HG02870 (cell line): Measurements from ENCODE around the gene GPR161.
A peak's percentile ranks its signal among the peaks of the same experiment; 100 is the strongest.
"Not testable (repeated sequence)": the region's sequence is repeated elsewhere in the genome, so short reads cannot be mapped to it uniquely, and the experiment has no call there.

Experiments used
- ATAC-seq: cut with Tn5 transposase; IDR thresholded peaks from one replicate; pipeline ENCODE4 v1.9.1; 2021; ENCODE audit warnings: mild to moderate bottlenecking, moderate library complexity; ENCODE audit not compliant: unreplicated experiment

Gene GPR161

GRCh38 chr1:168089326-168089978, 47.3 kb downstream of the GPR161 start:
- no peak for ATAC-seq

DNA sequence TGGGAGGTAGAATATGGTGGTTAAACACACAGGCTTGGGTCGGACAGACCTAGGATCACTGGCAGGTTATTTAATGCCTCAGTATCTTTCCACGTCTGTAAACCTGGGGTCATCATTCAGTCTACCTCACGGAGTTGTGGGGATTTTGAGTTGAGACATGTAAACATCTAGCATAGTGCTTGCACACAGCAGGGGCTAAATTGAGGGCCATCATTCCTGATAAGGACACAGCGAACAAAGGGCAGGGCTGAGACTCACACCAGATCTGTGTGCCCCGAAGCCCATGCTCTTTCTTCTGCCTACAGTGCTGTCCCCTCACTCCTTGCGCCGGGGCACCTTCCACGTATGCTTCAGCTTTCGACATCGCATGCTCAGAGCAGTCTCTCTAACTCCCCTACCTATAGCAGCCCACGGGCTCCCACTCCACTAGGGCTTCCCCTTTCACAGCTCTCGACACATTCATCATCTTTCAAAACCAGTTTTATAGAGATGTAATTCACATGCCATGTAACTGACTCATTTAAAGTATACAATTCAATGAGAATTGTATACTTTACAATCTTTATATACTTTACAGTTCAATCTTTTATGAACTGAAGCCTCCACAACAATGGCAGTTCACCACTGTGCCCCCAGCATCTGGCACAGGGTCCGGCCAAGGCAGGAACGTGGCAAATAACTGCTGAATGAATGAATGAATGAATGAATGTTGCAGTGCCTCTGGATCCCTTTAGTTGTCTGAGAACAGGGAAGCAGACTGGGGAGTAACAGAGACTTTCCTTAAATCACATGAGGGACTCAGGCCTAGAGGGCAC, 48.0 kb downstream of the GPR161 start:
- ATAC-seq = no peak

- no peak for ATAC-seq
Observed at GRCh38 chr1:168087696-168088095, 49.0 kb downstream of the GPR161 start.

GRCh38 chr1:168086438-168086837, 50.3 kb downstream of the GPR161 start:
- no peak for ATAC-seq

DNA sequence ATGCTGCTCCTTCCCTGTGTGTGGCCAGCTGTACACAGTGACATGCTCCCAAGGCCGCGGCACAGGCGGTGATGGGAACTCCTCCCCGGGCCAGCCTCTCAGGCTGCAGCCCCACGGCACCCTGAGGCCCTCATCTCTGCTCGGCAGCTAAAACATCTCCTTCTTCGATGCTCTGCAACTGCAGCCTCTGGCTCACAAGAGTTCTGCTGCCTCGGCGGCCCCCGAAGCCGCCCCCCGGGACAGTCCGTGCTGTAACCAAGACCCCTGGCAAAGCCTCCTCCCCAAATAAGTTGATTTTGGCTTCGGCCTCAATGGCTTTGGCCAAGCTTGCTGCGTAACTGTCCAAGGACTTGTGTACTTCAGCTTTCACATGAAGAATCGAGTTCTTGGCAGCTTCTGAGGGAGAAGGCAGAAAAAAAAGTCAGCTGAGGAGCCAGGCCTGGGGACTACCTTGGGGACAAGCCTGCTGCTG, 51.3 kb downstream of the GPR161 start:
- no peak for ATAC-seq

GRCh38 chr1:168084396-168085231, 52.1 kb downstream of the GPR161 start:
- no peak for ATAC-seq

DNA sequence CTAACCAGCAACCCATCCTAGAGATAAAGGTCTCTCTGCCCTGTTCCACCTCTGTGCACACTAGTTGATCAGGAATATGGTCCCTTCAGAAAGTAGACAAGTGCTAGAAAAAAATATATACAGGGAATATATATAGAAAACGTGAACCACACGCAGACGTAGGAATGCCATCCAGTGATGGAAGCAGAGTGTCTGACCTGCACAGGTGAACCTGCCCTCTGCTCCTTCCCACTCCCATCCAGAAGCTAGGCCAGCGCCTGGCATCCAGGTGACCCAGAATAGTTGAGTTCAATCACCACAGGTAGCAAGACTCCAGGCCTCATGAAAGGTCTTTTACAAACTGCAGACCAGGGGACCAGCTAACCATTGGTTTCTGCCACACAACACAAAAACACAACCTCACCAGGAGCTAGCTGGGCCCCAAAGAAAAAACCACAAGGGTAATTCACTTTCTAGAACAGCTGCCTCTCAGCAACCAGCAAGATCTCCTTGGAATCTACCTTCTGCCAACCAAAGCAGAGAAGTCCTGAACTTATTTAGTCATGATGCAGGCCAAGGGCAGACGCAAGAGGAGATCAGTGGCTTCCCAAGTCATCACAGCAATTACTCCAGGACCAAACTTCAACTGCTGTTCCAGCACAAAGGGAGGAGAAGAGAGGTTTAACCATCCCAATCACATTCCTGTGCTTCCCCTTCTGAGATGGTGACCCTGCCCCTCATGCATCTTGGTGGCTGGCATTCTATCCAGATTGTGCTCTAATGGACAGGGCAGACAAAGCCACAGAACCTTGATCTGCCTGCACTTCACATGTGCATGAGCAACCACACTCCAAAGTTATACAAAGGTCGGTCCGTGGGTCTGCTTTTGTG, 53.0 kb downstream of the GPR161 start:
- no peak for ATAC-seq

DNA sequence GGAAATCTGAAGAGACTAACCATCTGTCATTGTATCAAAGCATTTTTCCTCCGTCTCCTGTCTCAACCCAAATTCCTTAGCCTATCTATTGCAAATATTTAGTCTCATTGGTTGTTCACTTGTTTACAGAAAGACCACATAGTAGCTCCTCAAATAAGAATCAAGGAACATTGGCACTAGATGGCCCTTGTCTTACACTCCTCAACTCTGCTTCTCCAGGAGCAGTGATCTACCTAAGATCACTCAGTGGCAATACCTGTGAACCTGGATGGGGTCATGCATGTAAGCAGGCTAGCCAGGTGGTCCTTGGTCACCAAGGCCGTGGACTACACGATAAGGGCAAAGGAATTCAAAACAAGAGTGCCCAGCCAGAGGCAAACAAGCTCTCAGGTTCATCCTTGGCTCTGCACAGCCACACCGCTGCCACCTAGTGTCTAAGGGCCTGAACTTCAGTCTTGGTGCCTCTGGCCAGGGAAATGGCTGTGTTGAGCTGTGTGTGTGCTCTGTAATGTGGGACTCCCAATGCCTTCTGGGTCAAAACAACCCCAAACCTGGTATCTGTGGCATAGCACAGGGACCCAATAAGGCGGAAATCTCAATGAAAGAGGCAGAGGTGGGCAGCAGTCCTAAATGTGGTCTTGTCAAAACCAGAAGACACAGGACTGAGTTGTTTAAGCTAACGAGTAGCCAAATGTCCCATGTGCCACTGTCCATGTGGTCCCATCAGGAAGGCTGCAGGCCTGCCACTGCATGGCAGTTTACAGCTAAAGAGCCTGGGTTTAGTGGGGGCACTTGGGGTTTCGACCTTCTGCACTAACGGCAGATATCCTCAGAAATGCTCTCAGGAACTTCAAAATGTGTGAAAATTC, 54.5 kb downstream of the GPR161 start:
- peak; percentile 88 for ATAC-seq

DNA sequence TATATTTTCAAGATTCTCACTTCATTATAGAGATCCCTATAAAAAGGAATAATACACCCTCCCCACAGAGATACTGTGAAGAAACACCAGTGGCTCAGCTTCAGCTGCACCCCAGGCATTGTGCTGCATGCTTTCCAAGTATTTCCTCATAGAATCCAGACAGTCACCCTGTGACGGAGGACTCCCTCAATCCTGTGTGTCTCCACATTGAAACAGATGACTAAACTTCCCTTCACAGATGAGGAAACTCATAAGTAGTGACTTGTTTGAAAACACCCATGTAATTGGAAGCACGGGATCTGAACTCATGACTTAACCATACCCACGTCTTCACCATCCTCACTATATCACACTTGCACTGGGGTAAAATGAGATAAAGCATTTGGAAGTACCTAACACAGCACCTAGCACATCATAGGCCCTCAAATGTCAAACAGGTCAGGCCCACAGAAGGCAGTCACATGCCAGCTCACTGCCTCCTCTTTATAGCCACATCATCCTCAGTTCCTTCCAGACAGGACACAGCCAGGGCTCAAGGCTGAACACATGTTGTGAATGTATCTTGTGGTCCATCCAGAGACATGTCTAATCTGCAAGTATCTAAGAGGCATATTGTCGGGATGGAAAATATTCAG, 55.2 kb downstream of the GPR161 start:
- no peak for ATAC-seq

- ATAC-seq = no peak
Observed at GRCh38 chr1:168079761-168080160, 57.0 kb downstream of the GPR161 start.

DNA sequence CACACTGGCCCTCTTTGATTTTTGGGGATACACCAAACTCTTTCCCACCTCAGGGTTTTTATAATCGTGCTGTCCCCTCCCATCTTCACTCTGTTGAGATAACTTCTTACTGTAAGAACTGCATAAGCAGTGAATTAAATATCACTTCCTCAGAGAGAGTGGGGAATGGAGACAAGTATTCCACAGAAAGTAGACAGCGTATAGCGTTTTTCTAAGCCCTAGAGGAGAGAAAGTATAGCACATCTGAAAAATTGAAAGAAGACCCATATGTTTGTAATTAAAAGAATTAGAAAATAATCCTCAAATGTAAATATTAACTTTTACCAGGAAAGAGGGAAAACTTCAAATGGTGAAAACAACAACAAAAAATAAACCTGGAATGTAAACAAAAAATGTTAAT, 67.3 kb downstream of the GPR161 start:
- ATAC-seq = no peak

DNA sequence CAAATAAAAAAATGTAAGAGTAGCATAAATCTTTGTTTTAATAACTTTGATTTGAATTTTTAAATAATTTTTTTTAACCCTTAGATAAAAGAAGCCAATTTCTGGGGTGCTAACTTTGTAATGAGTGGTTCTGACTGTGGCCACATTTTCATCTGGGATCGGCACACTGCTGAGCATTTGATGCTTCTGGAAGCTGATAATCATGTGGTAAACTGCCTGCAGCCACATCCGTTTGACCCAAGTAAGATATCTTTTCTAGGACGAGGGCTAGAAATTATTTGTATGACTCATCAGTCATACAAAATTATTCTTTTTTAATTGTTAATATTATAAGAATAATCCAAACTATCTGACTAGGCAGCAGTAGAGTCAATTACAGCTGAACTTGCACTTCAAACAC, 71.2 kb downstream of the GPR161 start:
- no peak for ATAC-seq

DNA sequence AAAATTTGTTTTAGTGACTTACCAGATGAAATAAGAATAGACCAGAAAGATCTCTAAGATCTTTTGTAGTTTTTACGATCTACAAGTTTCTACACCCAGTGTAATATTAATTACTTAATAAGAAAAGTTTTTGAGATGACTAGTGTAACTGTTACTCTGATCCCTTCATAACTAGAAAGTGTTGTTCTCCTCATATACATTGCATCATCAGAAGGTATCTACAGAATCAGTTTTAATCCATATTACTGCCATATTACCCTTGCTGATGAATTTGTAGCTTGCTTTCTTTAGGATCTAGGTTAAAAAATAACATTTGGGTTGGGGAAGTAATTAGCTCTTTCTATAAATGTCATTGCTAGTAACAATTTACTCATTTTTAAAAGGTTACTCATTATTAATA, 72.5 kb downstream of the GPR161 start:
- ATAC-seq = no peak

GRCh38 chr1:168057921-168058320, 78.8 kb downstream of the GPR161 start:
- ATAC-seq = no peak

- no peak for ATAC-seq
Observed at GRCh38 chr1:168057355-168057754, 79.4 kb downstream of the GPR161 start.

- ATAC-seq = not testable (repeated sequence)
Observed at GRCh38 chr1:168056152-168056551, 80.6 kb downstream of the GPR161 start.

DNA sequence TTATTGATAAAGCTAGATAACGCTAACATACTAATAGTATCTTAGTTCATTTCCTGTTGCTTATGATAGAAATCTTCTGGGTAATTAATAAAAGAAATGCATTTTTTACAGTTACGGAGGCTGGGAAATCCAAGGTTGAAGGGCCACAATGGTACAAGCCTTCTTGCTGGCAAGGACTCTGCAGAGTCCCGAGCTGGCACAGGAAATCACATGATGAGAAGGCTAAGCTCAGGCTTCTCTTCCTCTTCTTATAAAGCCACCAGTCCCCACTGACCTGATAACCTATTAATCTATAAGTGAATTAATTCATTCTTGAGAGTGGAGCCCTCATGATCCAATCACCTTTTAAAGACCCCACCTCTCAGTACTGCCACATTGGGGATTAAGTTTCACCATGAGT, 82.6 kb downstream of the GPR161 start:
- no peak for ATAC-seq

- no peak for ATAC-seq
Observed at GRCh38 chr1:168053681-168054080, 83.0 kb downstream of the GPR161 start.

- no peak for ATAC-seq
Observed at GRCh38 chr1:168050880-168051279, 85.8 kb downstream of the GPR161 start.
